HEK293 (cell line): ENCODE results near the gene SBNO2.

Experiments
- CTCF ChIA-PET: fragments of 350-600 bp; formaldehyde crosslinking; extraction: SDS; loops from one replicate; lab custom pipeline; 2021; ENCODE audit warnings: antibody characterized with exemption; lab: Yijun Ruan, JAX
- POLR2A ChIA-PET: fragments of 300-600 bp; formaldehyde crosslinking; extraction: SDS; loops from one replicate; lab custom pipeline; 2020; ENCODE audit warnings: antibody characterized with exemption, inconsistent platforms; lab: Yijun Ruan, JAX
- H3K27ac ChIP-seq: fragments of 200-500 bp; sonication (Bioruptor generic); 2 replicates; pipeline ENCODE4 v1.5.1; 2014; ENCODE audit warnings: low read depth, low read length, control low read depth, inconsistent platforms; ENCODE audit errors: extremely low read depth
- H3K36me3 ChIP-seq, 2 experiments: fragments of 200-500 bp in 1 of 2; sonication (Bioruptor generic) in 1 of 2; 1 replicate in 1 of 2; 2 replicates in 1 of 2; pipeline ENCODE4 v1.5.1; 2014 to 2017; ENCODE audit warnings: inconsistent platforms in 2 of 2, low read length in 2 of 2; ENCODE audit not compliant: control insufficient read depth in 2 of 2, insufficient read depth in 1 of 2
- H3K4me1 ChIP-seq: fragments of 200-500 bp; sonication (Bioruptor generic); 2 replicates; pipeline ENCODE4 v1.5.1; 2014; ENCODE audit warnings: mild to moderate bottlenecking, low read length, inconsistent platforms; ENCODE audit not compliant: control insufficient read depth, insufficient read depth
- H3K4me3 ChIP-seq: 2 replicates; pipeline ENCODE4 v1.5.1; 2011; ENCODE audit warnings: low read depth, mild to moderate bottlenecking, control low read depth, low read length, moderate library complexity
- H3K9me3 ChIP-seq: fragments of 200-500 bp; sonication (Bioruptor generic); 2 replicates; pipeline ENCODE4 v1.5.1; 2014; ENCODE audit warnings: low read depth, low read length, inconsistent platforms; ENCODE audit not compliant: control insufficient read depth, insufficient read depth
- BCL11B ChIP-seq: fragments of 450-650 bp; formaldehyde crosslinking; IDR thresholded peaks from 2 replicates; pipeline ENCODE4 v1.5.1; 2016; ENCODE audit warnings: low read depth, missing biosample characterization, missing genetic modification characterization
- GLIS1 ChIP-seq: fragments of 450-650 bp; formaldehyde crosslinking; IDR thresholded peaks from 2 replicates; pipeline ENCODE4 v1.5.1; 2016; ENCODE audit warnings: missing biosample characterization, missing genetic modification characterization
- GLIS2 ChIP-seq: fragments of 450-650 bp; formaldehyde crosslinking; IDR thresholded peaks from 2 replicates; pipeline ENCODE4 v1.5.1; 2016; ENCODE audit warnings: missing biosample characterization, missing genetic modification characterization
- KLF9 ChIP-seq: fragments of 450-650 bp; formaldehyde crosslinking; IDR thresholded peaks from 2 replicates; pipeline ENCODE4 v1.5.1; 2016; ENCODE audit warnings: missing biosample characterization, missing genetic modification characterization, low read depth
- YY1 ChIP-seq: fragments of 450-650 bp; formaldehyde crosslinking; IDR thresholded peaks from 2 replicates; pipeline ENCODE4 v1.5.1; 2018; ENCODE audit warnings: missing biosample characterization, missing genetic modification characterization
- ZFHX2 ChIP-seq: fragments of 450-650 bp; formaldehyde crosslinking; conservative IDR thresholded peaks from 2 replicates; pipeline ENCODE4 v1.5.1; 2016; ENCODE audit warnings: missing biosample characterization, missing genetic modification characterization
- ZIC2 ChIP-seq: fragments of 450-650 bp; formaldehyde crosslinking; IDR thresholded peaks from 2 replicates; pipeline ENCODE4 v1.5.1; 2016; ENCODE audit warnings: missing biosample characterization, missing genetic modification characterization
- ZNF10 ChIP-seq: fragments of 450-650 bp; formaldehyde crosslinking; IDR thresholded peaks from 2 replicates; pipeline ENCODE4 v1.5.1; 2017; ENCODE audit warnings: missing biosample characterization, missing genetic modification characterization
- ZNF214 ChIP-seq: fragments of 450-650 bp; formaldehyde crosslinking; IDR thresholded peaks from 2 replicates; pipeline ENCODE4 v1.5.1; 2017; ENCODE audit warnings: missing biosample characterization, mild to moderate bottlenecking, missing genetic modification characterization, borderline replicate concordance
- ZNF548 ChIP-seq: fragments of 450-650 bp; formaldehyde crosslinking; IDR thresholded peaks from 2 replicates; pipeline ENCODE4 v1.5.1; 2016; ENCODE audit warnings: missing biosample characterization, missing genetic modification characterization
- ZNF561 ChIP-seq: fragments of 450-650 bp; IDR thresholded peaks from 2 replicates; pipeline ENCODE4 v1.5.1; 2018; ENCODE audit warnings: missing biosample characterization, missing genetic modification characterization, borderline replicate concordance
- ZNF585B ChIP-seq: fragments of 450-650 bp; formaldehyde crosslinking; IDR thresholded peaks from 2 replicates; pipeline ENCODE4 v1.5.1; 2016; ENCODE audit warnings: missing biosample characterization, missing genetic modification characterization
- ZNF600 ChIP-seq: fragments of 450-650 bp; formaldehyde crosslinking; IDR thresholded peaks from 2 replicates; pipeline ENCODE4 v1.5.1; 2016; ENCODE audit warnings: missing biosample characterization, missing genetic modification characterization
- ZNF621 ChIP-seq: fragments of 450-650 bp; formaldehyde crosslinking; IDR thresholded peaks from 2 replicates; pipeline ENCODE4 v1.5.1; 2017; ENCODE audit warnings: missing biosample characterization, missing genetic modification characterization
- ZNF626 ChIP-seq: fragments of 450-650 bp; sonication (Bioruptor Pico); formaldehyde crosslinking; IDR thresholded peaks from 2 replicates; pipeline ENCODE4 v1.5.1; 2018; ENCODE audit warnings: missing biosample characterization, missing genetic modification characterization, inconsistent platforms
- ZNF776 ChIP-seq: fragments of 450-650 bp; formaldehyde crosslinking; IDR thresholded peaks from 2 replicates; pipeline ENCODE4 v1.5.0; 2017; ENCODE audit warnings: missing biosample characterization, missing genetic modification characterization, borderline replicate concordance
- ZNF785 ChIP-seq: fragments of 450-650 bp; formaldehyde crosslinking; IDR thresholded peaks from 2 replicates; pipeline ENCODE4 v1.5.1; 2016; ENCODE audit warnings: missing biosample characterization, missing genetic modification characterization
- ZSCAN23 ChIP-seq: fragments of 450-650 bp; formaldehyde crosslinking; IDR thresholded peaks from 2 replicates; pipeline ENCODE4 v1.5.1; 2016; ENCODE audit warnings: missing biosample characterization, missing genetic modification characterization
- TF ChIP-seq, protein P1 (sequence below): fragments of 450-650 bp; formaldehyde crosslinking; IDR thresholded peaks from 2 replicates; pipeline ENCODE4 v1.5.1; 2016; ENCODE audit warnings: missing biosample characterization, missing genetic modification characterization
- TF ChIP-seq, protein P2 (sequence below): fragments of 450-650 bp; formaldehyde crosslinking; IDR thresholded peaks from 2 replicates; pipeline ENCODE4 v1.5.1; 2016; ENCODE audit warnings: missing biosample characterization, missing genetic modification characterization
- TF ChIP-seq, protein P3 (sequence below): fragments of 450-650 bp; formaldehyde crosslinking; IDR thresholded peaks from 2 replicates; pipeline ENCODE4 v1.5.1; 2017; ENCODE audit warnings: missing biosample characterization, missing genetic modification characterization
- TF ChIP-seq, protein P4 (sequence below): fragments of 450-650 bp; formaldehyde crosslinking; IDR thresholded peaks from 2 replicates; pipeline ENCODE4 v1.5.1; 2016; ENCODE audit warnings: missing biosample characterization, missing genetic modification characterization
- TF ChIP-seq, protein P5 (sequence below): IDR thresholded peaks from 2 replicates; pipeline ENCODE4 v1.6.1; 2011; ENCODE audit warnings: mild to moderate bottlenecking, low read depth, low read length, borderline replicate concordance

The SBNO2 gene

DNA sequence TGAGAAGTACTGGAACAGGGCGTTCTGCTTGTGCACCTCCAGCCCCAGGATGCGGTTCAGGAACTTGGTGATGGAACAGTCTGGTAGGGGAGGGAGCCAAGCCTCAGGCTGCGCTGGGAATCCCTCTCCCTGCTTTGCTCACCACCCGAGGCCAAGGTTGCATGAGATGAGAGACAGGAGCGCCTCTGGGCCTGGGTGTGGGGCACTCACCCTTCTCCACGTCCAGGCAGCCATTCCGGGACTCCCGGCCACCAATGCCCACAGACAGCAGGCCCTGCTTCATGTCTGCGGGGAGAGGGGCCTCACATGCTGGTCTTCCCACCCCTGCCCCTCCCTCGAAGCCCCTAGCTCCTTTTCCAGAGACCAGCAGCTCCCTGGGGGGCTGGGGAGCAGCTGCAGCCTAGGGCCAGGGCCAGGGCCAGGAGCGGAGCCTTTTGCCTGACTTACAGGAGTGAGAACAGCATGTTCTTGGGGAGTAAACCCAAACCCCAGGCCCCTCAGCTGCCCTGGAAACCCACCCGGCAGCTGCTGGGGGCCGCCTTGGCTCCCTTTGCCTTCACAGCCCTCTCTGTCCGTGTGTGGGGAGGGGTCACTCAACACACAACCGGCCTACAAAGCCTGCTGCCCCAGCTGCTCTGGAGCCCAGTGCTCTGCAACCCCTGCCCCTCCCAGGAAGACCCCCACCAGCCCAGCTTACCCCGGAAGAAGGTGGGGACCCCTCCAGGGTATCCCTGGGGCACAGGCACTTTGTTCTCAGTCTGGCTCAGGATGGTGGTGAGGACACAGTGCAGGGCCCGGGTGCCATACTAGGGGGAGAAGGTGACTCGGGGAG, 63.0 kb downstream of the SBNO2 start (continued):
- TF ChIP-seq, protein P1, sequence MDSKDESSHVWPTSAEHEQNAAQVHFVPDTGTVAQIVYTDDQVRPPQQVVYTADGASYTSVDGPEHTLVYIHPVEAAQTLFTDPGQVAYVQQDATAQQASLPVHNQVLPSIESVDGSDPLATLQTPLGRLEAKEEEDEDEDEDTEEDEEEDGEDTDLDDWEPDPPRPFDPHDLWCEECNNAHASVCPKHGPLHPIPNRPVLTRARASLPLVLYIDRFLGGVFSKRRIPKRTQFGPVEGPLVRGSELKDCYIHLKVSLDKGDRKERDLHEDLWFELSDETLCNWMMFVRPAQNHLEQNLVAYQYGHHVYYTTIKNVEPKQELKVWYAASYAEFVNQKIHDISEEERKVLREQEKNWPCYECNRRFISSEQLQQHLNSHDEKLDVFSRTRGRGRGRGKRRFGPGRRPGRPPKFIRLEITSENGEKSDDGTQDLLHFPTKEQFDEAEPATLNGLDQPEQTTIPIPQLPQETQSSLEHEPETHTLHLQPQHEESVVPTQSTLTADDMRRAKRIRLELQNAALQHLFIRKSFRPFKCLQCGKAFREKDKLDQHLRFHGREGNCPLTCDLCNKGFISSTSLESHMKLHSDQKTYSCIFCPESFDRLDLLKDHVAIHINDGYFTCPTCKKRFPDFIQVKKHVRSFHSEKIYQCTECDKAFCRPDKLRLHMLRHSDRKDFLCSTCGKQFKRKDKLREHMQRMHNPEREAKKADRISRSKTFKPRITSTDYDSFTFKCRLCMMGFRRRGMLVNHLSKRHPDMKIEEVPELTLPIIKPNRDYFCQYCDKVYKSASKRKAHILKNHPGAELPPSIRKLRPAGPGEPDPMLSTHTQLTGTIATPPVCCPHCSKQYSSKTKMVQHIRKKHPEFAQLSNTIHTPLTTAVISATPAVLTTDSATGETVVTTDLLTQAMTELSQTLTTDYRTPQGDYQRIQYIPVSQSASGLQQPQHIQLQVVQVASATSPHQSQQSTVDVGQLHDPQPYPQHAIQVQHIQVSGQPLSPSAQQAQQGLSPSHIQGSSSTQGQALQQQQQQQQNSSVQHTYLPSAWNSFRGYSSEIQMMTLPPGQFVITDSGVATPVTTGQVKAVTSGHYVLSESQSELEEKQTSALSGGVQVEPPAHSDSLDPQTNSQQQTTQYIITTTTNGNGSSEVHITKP (tag by site-specific recombination): peak; percentile 62; the same call in 1 of the 2 replicates
- TF ChIP-seq KLF9 (no peak), GLIS1 (peak; percentile 35), ZNF10 (tag by site-specific recombination) (no peak), ZNF585B (tag by site-specific recombination) (no peak), BCL11B (tag by site-specific recombination) (no peak), ZSCAN23 (tag by site-specific recombination) (no peak)
- TF ChIP-seq, protein P2, sequence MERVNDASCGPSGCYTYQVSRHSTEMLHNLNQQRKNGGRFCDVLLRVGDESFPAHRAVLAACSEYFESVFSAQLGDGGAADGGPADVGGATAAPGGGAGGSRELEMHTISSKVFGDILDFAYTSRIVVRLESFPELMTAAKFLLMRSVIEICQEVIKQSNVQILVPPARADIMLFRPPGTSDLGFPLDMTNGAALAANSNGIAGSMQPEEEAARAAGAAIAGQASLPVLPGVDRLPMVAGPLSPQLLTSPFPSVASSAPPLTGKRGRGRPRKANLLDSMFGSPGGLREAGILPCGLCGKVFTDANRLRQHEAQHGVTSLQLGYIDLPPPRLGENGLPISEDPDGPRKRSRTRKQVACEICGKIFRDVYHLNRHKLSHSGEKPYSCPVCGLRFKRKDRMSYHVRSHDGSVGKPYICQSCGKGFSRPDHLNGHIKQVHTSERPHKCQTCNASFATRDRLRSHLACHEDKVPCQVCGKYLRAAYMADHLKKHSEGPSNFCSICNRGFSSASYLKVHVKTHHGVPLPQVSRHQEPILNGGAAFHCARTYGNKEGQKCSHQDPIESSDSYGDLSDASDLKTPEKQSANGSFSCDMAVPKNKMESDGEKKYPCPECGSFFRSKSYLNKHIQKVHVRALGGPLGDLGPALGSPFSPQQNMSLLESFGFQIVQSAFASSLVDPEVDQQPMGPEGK: 0 out of 2 replicates have a peak, but pooled peaks have one; percentile 19
- TF ChIP-seq, protein P3, sequence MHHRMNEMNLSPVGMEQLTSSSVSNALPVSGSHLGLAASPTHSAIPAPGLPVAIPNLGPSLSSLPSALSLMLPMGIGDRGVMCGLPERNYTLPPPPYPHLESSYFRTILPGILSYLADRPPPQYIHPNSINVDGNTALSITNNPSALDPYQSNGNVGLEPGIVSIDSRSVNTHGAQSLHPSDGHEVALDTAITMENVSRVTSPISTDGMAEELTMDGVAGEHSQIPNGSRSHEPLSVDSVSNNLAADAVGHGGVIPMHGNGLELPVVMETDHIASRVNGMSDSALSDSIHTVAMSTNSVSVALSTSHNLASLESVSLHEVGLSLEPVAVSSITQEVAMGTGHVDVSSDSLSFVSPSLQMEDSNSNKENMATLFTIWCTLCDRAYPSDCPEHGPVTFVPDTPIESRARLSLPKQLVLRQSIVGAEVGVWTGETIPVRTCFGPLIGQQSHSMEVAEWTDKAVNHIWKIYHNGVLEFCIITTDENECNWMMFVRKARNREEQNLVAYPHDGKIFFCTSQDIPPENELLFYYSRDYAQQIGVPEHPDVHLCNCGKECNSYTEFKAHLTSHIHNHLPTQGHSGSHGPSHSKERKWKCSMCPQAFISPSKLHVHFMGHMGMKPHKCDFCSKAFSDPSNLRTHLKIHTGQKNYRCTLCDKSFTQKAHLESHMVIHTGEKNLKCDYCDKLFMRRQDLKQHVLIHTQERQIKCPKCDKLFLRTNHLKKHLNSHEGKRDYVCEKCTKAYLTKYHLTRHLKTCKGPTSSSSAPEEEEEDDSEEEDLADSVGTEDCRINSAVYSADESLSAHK: no peak

DNA sequence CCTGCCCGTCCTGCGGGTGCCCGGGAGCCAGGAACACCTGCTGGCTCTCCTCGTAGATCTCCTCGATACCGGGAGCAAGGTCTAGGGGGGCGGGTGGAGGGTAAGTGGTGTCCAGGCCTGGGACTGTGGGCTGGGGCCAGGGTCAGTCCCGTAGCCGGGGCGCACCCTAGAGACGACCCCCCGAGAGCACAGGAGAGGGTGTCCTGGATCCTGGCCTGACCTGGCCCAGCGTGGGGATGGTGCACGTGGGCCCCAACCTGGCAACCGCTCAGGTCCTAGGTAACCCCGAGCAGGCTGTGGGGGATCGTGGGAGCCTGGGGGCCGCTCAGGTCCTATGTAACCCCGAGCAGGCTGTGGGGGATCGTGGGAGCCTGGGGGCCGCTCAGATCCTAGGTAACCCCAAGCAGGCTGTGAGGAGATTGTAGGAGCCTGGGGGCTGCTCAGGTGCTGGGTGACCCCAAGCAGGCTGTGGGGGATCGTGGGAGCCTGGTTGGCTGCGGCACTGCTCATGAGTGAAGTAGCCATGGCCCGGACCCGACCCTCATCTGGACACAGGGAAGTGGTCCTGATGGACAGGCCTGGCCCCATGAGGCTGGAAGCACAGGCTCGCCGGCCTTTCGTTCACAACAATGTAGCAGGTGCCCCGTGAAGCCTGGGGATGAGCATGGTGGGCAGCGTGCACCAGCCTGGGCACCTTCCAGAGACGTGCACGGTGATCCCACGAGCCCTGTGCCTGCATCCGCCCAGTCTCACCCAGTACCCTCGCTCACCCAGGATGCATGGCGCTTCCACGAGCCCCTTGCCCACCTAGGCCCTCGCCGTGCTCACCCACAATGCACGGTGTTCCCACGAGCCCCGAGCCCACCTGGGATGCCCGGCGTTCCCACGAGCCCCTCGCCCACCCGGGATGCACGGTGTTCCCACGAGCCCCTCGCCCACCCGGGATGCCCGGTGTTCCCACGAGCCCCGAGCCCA, 64.1 kb downstream of the SBNO2 start:
- CTCF ChIA-PET: no interaction called here
- TF ChIP-seq ZNF561 (tag by site-specific recombination): no peak
- no peak for TF ChIP-seq ZNF776 (tag by site-specific recombination)
- peak; percentile 18; the same call in 1 of the 2 replicates for TF ChIP-seq GLIS2 (tag by site-specific recombination)
- no peak for TF ChIP-seq ZNF600 (tag by site-specific recombination)
- no peak for TF ChIP-seq ZNF626 (tag by site-specific recombination)
- TF ChIP-seq ZNF785 (tag by site-specific recombination): no peak
- no peak for TF ChIP-seq ZIC2 (tag by site-specific recombination)
- no peak for TF ChIP-seq ZNF621
- TF ChIP-seq, protein P4, sequence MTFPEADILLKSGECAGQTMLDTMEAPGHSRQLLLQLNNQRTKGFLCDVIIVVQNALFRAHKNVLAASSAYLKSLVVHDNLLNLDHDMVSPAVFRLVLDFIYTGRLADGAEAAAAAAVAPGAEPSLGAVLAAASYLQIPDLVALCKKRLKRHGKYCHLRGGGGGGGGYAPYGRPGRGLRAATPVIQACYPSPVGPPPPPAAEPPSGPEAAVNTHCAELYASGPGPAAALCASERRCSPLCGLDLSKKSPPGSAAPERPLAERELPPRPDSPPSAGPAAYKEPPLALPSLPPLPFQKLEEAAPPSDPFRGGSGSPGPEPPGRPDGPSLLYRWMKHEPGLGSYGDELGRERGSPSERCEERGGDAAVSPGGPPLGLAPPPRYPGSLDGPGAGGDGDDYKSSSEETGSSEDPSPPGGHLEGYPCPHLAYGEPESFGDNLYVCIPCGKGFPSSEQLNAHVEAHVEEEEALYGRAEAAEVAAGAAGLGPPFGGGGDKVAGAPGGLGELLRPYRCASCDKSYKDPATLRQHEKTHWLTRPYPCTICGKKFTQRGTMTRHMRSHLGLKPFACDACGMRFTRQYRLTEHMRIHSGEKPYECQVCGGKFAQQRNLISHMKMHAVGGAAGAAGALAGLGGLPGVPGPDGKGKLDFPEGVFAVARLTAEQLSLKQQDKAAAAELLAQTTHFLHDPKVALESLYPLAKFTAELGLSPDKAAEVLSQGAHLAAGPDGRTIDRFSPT (tag by site-specific recombination): peak; percentile 81
- TF ChIP-seq ZFHX2 (tag by site-specific recombination): no peak; the same call in 1 of the 2 replicates
- TF ChIP-seq ZNF548 (tag by site-specific recombination): no peak
- no peak for TF ChIP-seq YY1 (tag by site-specific recombination)
- TF ChIP-seq, protein P5, sequence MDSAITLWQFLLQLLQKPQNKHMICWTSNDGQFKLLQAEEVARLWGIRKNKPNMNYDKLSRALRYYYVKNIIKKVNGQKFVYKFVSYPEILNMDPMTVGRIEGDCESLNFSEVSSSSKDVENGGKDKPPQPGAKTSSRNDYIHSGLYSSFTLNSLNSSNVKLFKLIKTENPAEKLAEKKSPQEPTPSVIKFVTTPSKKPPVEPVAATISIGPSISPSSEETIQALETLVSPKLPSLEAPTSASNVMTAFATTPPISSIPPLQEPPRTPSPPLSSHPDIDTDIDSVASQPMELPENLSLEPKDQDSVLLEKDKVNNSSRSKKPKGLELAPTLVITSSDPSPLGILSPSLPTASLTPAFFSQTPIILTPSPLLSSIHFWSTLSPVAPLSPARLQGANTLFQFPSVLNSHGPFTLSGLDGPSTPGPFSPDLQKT: no peak
- no peak for TF ChIP-seq ZNF214 (tag by site-specific recombination)

More for the DNA sequence above, 64.1 kb downstream of the SBNO2 start:
- peaks cover 0 to 59% of the 10 kb centered on the region in 2 experiments; a peak in 1 of 3 replicates for H3K36me3 ChIP-seq
- peaks cover 4% of the 10 kb centered on the region; the same call in 1 of the 2 replicates for H3K4me1 ChIP-seq
- H3K4me3 ChIP-seq: no peak overlapping the region
- H3K27ac ChIP-seq: no peak overlapping the region
- H3K9me3 ChIP-seq: no peaks in the 10 kb centered on the region
- POLR2A ChIA-PET: no interaction called here
